Activated CD8-positive, alpha-beta T cell treated with anti-CD3 and anti-CD28 coated beads for 36 hours (primary cell): ENCODE results near the gene NELFA. TPM values are rescaled to one million over a fixed set of nuclear protein-coding genes. Genes with fewer than 3 reads are reported as not detected.
A peak's percentile ranks its signal among the peaks of the same experiment; 100 is the strongest.
"Not testable (repeated sequence)": the region's sequence is repeated elsewhere in the genome, so short reads cannot be mapped to it uniquely, and the experiment has no call there.

ENCODE experiments used
- ATAC-seq: fragments of 200-7000 bp; cut with Tn5 transposase; one replicate; pipeline ENCODE4 v1.10.0; 2021; ENCODE audit warnings: mild to moderate bottlenecking, moderate library complexity
- CTCF ChIA-PET: fragments of 350-600 bp; sonication (Branson Sonifier 250); formaldehyde crosslinking; loops from one replicate; lab custom pipeline; 2021; ENCODE audit warnings: antibody characterized with exemption; lab: Charles Lee
- POLR2A ChIA-PET: fragments of 350-600 bp; sonication (Branson Sonifier 250); formaldehyde crosslinking; loops from one replicate; lab custom pipeline; 2021; ENCODE audit warnings: antibody characterized with exemption; lab: Charles Lee
- DNase-seq: peaks from one replicate; pipeline ENCODE4 v3.0.0-alpha.2; 2020
- H3K27ac Mint-ChIP-seq: one replicate; pipeline ENCODE4 v1.8.0; 2021; ENCODE audit warnings: mild to moderate bottlenecking, mixed read lengths
- H3K27me3 Mint-ChIP-seq: one replicate; pipeline ENCODE4 v1.8.0; 2021; ENCODE audit warnings: mixed read lengths
- H3K36me3 Mint-ChIP-seq: one replicate; pipeline ENCODE4 v1.8.0; 2021; ENCODE audit warnings: low read depth, mixed read lengths
- H3K4me1 Mint-ChIP-seq: one replicate; pipeline ENCODE4 v1.8.0; 2021; ENCODE audit warnings: low read depth, mixed read lengths
- H3K4me3 Mint-ChIP-seq: one replicate; pipeline ENCODE4 v1.8.0; 2021; ENCODE audit warnings: mild to moderate bottlenecking, moderate library complexity, mixed read lengths
- H3K9me3 Mint-ChIP-seq: one replicate; pipeline ENCODE4 v1.8.0; 2021; ENCODE audit warnings: mixed read lengths
- intact Hi-C: fragments of 100-400 bp; cut with micrococcal nuclease; formaldehyde crosslinking; loops from one replicate; pipeline ENCODE4 v1.10.0; 2022
- total RNA-seq, 2 experiments: library from RNA; stranded (reverse); gene quantifications; one replicate each; pipeline ENCODE4 v1.2.3, GENCODE V29; 2021
- TF ChIP-seq, protein P1 (sequence below): fragments of 200-600 bp; IDR thresholded peaks from one replicate; pipeline ENCODE4 v1.8.0; 2022; ENCODE audit warnings: antibody characterized with exemption, mild to moderate bottlenecking

Gene NELFA
- total RNA-seq, 2 experiments from 2014 or later, result 43.9 to 46.3 TPM

DNA sequence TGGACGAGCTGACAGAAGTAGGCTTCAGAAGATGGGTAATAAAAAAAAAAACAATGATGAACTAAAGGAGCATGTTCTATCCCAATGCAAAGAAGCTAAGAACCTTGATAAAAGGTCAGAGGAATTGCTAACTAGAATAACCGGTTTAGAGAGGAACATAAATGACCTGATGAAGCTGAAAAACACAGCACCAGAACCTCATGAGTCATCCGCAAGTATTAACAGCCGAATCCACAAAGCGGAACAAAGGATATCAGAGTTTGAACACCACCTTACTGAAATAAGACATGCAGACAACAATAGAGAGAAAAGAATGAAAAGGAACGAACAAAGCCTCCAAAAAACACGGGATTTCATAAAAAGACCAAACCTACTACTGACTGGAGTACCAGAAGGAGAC is 10.5 kb downstream of the NELFA start:
- H3K27ac Mint-ChIP-seq, result no peak overlapping the region
- TF ChIP-seq, protein P1, sequence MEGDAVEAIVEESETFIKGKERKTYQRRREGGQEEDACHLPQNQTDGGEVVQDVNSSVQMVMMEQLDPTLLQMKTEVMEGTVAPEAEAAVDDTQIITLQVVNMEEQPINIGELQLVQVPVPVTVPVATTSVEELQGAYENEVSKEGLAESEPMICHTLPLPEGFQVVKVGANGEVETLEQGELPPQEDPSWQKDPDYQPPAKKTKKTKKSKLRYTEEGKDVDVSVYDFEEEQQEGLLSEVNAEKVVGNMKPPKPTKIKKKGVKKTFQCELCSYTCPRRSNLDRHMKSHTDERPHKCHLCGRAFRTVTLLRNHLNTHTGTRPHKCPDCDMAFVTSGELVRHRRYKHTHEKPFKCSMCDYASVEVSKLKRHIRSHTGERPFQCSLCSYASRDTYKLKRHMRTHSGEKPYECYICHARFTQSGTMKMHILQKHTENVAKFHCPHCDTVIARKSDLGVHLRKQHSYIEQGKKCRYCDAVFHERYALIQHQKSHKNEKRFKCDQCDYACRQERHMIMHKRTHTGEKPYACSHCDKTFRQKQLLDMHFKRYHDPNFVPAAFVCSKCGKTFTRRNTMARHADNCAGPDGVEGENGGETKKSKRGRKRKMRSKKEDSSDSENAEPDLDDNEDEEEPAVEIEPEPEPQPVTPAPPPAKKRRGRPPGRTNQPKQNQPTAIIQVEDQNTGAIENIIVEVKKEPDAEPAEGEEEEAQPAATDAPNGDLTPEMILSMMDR, result no peak
- ChIA-PET POLR2A (no interaction called here), CTCF (no interaction called here)
- H3K27me3 Mint-ChIP-seq, result no peaks in the 10 kb centered on the region
- no peak for DNase-seq
- intact Hi-C loops, result no loop called here
- ATAC-seq, result no peak
- peaks cover 76% of the 10 kb centered on the region for H3K36me3 Mint-ChIP-seq
- peaks cover 47% of the 10 kb centered on the region for H3K4me1 Mint-ChIP-seq
- peaks cover 39% of the 10 kb centered on the region for H3K9me3 Mint-ChIP-seq
- no peak overlapping the region for H3K4me3 Mint-ChIP-seq

DNA sequence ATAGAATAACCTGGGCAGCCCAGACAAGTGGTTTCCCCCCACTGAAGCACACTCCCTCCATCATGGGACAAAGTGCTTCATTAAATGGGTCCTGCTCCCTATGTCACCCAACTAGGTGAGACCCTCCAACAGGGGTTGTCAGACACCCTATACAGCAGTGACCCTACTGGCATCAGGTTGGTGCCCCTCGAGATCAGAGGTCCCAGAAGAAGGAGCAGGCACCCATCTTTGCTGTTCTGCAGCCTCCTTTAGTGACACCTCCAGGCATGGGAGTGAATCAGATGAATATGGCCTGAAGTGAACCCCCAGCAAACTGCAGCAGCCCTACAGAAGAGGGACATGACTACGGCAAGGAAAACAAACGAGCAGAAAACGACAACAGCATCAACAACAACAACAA is 11.1 kb downstream of the NELFA start:
- Mint-ChIP-seq H3K27me3 (no peaks in the 10 kb centered on the region), H3K4me1 (peaks cover 41% of the 10 kb centered on the region), H3K27ac (no peak overlapping the region), H3K4me3 (no peak overlapping the region), H3K36me3 (peaks cover 70% of the 10 kb centered on the region), H3K9me3 (peaks cover 39% of the 10 kb centered on the region)
- ATAC-seq (no peak), DNase-seq (no peak)
- intact Hi-C loops, result no loop called here
- ChIA-PET CTCF (no interaction called here), POLR2A (no interaction called here)
- TF ChIP-seq, protein P1, result no peak

- no peaks in the 10 kb centered on the region for H3K27me3 Mint-ChIP-seq
- CTCF ChIA-PET, result interaction anchor here (1.2 to 1.3 kb wide), 2 partner anchors 97 to 98 kb away, joined by 3 read pairs; no protein-coding TSS in a partner anchor
- H3K4me3 Mint-ChIP-seq, result no peak overlapping the region
- TF ChIP-seq, protein P1, result no peak
- H3K4me1 Mint-ChIP-seq, result peaks cover 36% of the 10 kb centered on the region
- POLR2A ChIA-PET, result interaction anchor here (0.6 to 0.7 kb wide), 2 partner anchors 11 to 12 kb away, joined by 3 read pairs; partner anchors contain the start of gene NELFA
- intact Hi-C loops, result no loop called here
- ATAC-seq, result no peak
- peaks cover 63% of the 10 kb centered on the region for H3K36me3 Mint-ChIP-seq
- peak overlapping the region; percentile 7 for H3K27ac Mint-ChIP-seq
- no peak for DNase-seq
- peaks cover 39% of the 10 kb centered on the region for H3K9me3 Mint-ChIP-seq
Observed at GRCh38 chr4:1996866-1997611, 11.7 kb downstream of the NELFA start.

DNA sequence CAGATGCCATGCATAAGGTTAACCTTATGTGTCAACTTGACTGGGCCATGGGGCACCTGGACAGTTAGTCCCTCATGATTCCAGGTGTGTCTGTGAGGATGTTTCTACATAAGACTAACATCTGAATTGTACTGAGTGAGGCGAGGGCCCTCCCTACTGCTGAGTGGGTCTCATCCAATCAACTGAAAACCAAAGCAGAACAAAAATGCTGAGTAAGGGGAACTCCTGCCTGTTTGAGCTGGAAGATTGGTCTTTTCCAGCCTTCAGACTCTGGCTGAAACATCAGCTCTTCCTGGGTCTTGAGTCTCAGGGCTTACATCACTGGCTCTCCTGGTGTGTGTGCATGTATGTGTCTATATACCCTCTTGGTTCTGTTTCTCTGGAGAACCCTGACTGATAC is 13.8 kb downstream of the NELFA start:
- TF ChIP-seq, protein P1, result no peak
- POLR2A ChIA-PET, result interaction anchor here (0.9 kb wide), 1 partner anchor 14 kb away, joined by 3 read pairs; the partner anchor contains the start of gene NELFA
- no peak overlapping the region for H3K4me3 Mint-ChIP-seq
- no peaks in the 10 kb centered on the region for H3K27me3 Mint-ChIP-seq
- DNase-seq (no peak), ATAC-seq (no peak)
- intact Hi-C loops, result no loop called here
- H3K36me3 Mint-ChIP-seq, result peaks cover 49% of the 10 kb centered on the region
- H3K4me1 Mint-ChIP-seq, result peaks cover 21% of the 10 kb centered on the region
- CTCF ChIA-PET, result interaction anchor here (1.4 kb wide), 1 partner anchor 7 kb away, joined by 3 read pairs; no protein-coding TSS in a partner anchor
- no peak overlapping the region for H3K27ac Mint-ChIP-seq
- H3K9me3 Mint-ChIP-seq, result peaks cover 32% of the 10 kb centered on the region

DNA sequence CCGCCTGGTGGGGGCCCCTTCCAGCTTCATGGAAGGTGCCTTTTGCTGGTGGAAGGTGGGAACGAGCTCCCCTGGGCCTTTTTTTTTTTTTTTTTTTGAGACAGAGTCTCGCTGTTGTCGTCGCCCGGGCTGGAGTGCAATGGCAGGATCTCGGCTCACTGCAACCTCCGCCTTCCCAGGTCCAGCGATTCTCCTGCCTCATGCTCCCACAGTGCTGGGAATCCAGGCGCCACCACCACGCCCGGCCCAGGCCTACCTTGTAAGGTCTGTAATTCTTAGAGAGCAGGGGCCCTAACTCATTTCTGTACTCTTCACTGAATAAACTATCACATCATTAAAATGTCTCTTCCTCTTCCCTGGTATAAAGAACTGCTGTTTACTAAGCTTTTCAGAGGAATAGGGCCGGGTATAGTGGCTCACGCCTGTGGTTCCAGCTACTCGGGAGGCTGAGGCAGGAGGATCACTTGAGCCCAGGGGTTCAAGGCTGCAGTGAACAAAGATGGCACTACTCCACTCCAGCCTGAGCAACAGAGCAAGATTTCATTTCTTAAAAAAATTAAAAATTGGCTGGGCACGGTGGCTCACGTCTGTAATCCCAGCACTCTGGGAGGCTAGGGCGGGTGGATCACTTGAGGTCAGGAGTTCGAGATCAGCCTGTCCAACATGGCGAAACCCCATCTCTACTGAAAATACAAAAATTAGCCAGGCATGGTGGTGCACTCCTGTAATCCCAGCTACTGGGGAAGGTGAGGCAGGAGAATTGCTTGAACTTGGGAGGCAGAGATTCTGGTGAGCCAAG is 14.9 kb downstream of the NELFA start:
- H3K27ac Mint-ChIP-seq, POLR2A ChIA-PET, H3K27me3 Mint-ChIP-seq, intact Hi-C loops, H3K4me3 Mint-ChIP-seq, DNase-seq, ATAC-seq: not testable (repeated sequence)
- Mint-ChIP-seq H3K9me3 (peaks cover 21% of the 10 kb centered on the region), H3K36me3 (peaks cover 39% of the 10 kb centered on the region), H3K4me1 (peaks cover 11% of the 10 kb centered on the region)
- CTCF ChIA-PET, result interaction anchor here (0.6 kb wide), 1 partner anchor 304 kb away, joined by 3 read pairs; no protein-coding TSS in a partner anchor
